GM21529 (cell line): ENCODE measurements around the gene GATAD2B.

Source experiments
- ATAC-seq: cut with Tn5 transposase; IDR thresholded peaks from one replicate; pipeline ENCODE4 v1.9.1; 2021; ENCODE audit not compliant: unreplicated experiment

Gene GATAD2B

GRCh38 chr1:153922972-153923925 lies at the start of gene GATAD2B:
Gene GATAD2B (minus strand): TSS chr1:153922972. CDS start chr1:153828347, 94,625 bp downstream.
- peak; percentile 91 for ATAC-seq

GRCh38 chr1:153970346-153970745 lies 47.6 kb upstream of the GATAD2B start:
- no peak for ATAC-seq

GRCh38 chr1:153968972-153969371 lies 46.2 kb upstream of the GATAD2B start:
- ATAC-seq: no peak

GRCh38 chr1:153968408-153968807 lies 45.6 kb upstream of the GATAD2B start:
- no peak for ATAC-seq

DNA sequence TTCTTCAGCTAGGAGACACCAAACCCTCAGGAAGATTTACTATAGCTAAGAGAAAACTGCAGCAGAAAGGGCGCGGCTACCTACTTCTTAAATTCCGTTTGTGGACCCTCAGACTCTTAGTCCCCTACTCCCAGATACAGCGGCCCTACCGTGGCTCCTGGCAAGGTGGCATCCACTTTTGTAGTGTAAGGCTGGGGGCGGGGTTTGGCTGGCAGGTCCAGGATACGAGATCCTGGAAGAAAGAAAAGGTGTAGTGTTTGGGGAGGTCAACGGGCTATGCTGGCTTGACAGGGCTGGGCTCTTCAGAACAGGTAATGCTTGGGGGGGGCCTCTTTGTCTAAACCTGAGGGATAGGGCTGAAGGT lies 45.2 kb upstream of the GATAD2B start:
- ATAC-seq: no peak

- peak; percentile 72 for ATAC-seq
Observed at GRCh38 chr1:153967107-153967999, 44.6 kb upstream of the GATAD2B start, which contains the start of gene CREB3L4. Gene CREB3L4 (plus strand): TSS chr1:153967902. CDS start chr1:153968526, 624 bp downstream.

DNA sequence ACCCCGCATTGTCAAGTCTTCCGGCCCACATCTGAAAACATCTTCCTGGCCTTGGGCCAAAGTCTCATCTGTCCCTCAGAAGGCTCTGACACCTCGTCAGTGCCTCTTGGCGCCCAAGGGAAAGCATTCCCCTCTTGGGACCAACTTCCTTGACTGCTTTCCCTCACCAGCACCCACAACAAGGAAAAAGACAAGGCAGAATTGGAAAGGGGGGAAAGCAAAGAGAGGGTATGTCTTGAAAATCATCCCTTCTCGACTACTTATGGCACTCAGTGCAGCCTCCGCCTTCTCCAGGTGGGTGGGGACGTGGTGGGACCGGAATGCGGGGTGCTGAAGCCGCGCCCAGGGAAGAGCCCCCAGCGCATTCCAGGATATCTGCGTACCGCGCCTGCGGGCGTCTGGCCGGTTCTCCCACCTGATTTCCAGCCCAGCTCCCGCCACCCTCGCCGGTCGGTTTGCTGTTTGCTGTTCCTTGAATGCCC lies 41.1 kb upstream of the GATAD2B start:
- ATAC-seq: no peak

DNA sequence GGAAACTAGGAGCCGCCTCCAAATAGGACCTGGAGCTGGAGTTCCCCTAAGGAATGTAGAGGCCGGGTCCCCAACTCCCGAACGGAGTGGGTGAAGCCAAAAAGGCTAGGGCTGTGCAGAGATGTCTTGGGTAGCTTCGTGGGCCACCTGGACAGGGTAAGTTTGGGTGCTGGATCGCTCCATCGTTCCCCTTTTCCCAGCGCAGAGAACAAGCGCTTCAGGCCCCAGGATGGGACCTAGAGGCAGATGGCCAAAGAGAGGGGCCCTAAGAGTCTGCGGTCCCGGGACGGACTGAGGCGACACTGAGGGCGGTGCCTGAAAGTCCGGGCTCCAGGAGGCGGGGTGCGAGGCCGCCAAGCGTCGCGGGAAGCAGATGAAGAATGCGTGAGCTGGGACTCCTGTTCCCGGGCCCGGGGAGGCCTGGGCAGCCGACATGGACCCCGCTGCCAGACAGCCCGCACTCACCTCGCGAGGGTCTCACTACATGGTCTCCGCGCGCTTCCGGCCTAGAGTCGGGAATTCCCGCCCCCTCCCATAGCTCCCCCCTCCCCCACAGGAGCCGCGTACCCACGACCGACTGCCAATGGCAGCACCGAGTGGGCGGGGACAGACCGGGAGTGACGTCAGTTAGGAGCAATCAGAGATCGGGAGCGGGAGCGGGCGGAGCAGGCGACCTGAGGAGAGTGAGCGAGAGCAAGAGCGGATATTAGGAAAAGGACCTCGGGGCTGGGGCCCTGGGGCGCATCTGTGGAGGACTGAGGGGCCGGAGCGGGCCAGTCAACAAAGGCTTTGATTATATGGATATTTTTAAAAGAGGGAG lies 40.5 kb upstream of the GATAD2B start, which contains the start of gene SLC39A1:
Gene SLC39A1 (minus strand): TSS at position 508 of the 820 bp plus-strand sequence. CDS start 822 bp downstream, outside the sequence.
- ATAC-seq: peak; percentile 48

- no peak for ATAC-seq
Observed at GRCh38 chr1:153962088-153963029, 39.6 kb upstream of the GATAD2B start.

- ATAC-seq: no peak
Observed at GRCh38 chr1:153961421-153961820, 38.6 kb upstream of the GATAD2B start.

DNA sequence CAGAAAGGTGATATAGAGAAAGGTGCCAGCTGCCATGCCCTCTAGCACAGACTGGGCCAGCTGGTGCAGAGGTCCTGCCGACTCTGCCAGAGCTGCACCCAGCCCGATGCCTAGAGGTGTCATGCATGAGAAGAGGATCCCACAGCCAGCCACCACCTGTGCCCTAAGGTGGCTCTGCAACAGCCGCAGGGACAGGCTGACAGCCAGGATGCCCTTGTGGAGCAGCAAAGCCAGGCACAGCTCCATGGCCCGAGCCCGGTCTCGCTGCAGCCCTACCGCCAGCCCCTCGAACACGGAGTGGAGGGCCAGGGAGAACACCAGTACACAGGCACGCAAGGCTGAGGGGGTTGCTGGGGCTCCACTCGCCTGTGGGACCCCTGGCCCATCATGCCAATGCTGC lies 37.4 kb upstream of the GATAD2B start:
- no peak for ATAC-seq

- no peak for ATAC-seq
Observed at GRCh38 chr1:153959454-153959853, 36.7 kb upstream of the GATAD2B start.

- no peak for ATAC-seq
Observed at GRCh38 chr1:153958961-153959260, 36.1 kb upstream of the GATAD2B start.

DNA sequence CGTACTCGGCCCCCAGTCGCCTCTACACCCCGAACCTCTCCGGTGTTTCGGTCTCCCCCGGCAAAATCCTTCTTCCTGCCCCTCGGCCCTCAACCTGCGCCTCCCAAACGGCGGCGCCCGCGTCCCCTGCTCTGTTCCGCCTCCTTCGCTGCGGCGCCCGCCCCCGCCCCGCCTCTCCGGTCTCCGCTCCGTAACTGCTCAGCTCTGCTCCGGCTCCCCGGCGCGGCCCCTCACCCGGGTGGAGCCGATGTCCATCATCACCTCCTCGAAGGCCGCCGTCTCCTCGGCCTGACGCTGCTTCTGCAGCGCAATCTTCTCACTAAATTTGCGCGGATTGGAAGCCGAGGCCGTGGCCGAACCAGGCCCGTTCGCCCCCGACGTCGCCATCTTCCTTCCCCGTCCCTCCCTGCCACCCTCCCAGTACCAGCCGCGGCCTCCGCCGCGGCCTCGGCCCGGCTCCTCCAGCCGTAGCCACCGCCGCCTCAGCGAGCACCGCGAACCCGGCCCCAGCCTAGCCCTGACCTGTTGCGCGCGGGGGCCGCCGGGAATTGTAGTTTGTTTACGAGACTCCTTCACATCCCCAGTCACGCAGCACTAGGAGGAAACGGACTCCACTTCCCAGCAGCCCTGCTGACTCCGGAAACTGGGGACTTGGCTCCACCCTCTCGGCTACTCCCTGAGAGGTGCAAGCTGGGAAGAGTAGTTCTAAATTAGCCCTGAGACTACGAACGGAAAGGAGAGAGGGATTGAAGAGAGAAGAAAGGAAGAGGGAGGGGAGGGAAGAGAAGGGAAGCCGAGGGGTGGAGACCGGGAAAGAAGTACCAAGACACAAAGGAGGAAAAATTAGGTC lies 35.6 kb upstream of the GATAD2B start, which contains the start of gene CRTC2:
Gene CRTC2 (minus strand): TSS at position 502 of the 850 bp plus-strand sequence. CDS start 115 bp downstream, at position 387.
- ATAC-seq: peak; percentile 68

DNA sequence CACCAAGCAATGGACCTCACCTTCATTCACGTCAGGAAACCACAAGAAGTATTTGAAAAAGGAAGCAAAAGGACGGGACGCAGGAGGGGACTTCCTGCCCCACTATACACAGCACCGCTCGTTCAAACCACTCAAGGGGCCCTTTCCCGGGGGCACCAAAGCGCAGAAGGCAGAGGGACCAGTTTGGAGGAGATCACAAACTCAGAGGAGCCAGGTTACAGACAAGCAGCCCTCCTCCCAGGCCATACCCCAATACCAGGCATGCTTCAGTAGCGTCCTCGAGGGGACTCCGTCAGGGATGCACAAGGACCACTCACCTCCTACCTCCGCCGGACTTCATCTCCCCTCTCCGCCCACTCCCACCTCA lies 35.0 kb upstream of the GATAD2B start:
- ATAC-seq: no peak

DNA sequence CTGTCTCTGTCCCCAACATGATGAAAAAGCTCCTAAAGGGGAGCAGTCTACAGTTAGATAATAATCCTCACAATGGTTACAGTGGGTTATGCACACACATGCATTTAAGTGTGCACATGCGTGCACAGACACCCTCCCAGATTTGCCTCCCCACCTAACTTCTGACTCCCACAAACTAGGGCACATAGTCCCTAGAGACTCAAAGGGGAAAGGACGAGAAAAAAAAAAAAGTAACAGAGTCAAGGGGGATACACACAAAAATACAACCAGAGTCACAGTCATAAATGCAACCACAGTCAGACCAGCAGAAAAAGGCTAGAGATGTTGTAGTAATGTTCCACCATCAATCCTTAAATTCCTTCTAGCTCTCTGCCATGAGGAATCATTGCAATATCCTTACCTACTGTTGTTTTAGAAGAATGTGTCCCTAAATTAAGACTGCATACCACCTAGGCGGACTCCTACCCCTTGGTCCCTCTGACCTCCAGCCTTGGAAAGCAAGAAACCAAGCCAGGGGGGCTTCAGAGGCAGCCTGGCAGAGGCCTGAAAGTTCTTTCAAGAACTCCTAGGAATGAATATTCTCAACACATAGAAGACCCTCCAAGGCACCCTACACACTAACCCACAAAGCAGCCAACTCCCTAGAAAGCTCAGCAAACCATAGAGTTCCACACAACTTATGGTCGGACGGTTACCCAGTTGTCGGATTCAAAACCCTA lies 34.4 kb upstream of the GATAD2B start:
- no peak for ATAC-seq

- no peak for ATAC-seq
Observed at GRCh38 chr1:153954826-153955225, 32.1 kb upstream of the GATAD2B start.

GRCh38 chr1:153953859-153954365 lies 31.1 kb upstream of the GATAD2B start:
- ATAC-seq: no peak
